T-helper 1 cell treated with Interleukin-12 subunit alpha and Interleukin-12 subunit beta and Interleukin-4 antibody, amounts not matched to agents 30 μg/mL and 1 μg/mL, for 36 hours (primary cell): ENCODE measurements around the gene HDHD3.
"Not testable (repeated sequence)": the region's sequence is repeated elsewhere in the genome, so short reads cannot be mapped to it uniquely, and the experiment has no call there.

Experiments
- H3K27ac Mint-ChIP-seq: one replicate; pipeline ENCODE4 v1.8.0; 2021; ENCODE audit warnings: mild to moderate bottlenecking, mixed read lengths
- H3K27me3 Mint-ChIP-seq: one replicate; pipeline ENCODE4 v1.8.0; 2021; ENCODE audit warnings: low read depth, mixed read lengths
- H3K36me3 Mint-ChIP-seq: one replicate; pipeline ENCODE4 v1.8.0; 2021; ENCODE audit warnings: low read depth, mixed read lengths
- H3K4me1 Mint-ChIP-seq: one replicate; pipeline ENCODE4 v1.8.0; 2021; ENCODE audit warnings: low read depth, mixed read lengths
- H3K4me3 Mint-ChIP-seq: one replicate; pipeline ENCODE4 v1.8.0; 2021; ENCODE audit warnings: mild to moderate bottlenecking, moderate library complexity, mixed read lengths
- H3K9me3 Mint-ChIP-seq: one replicate; pipeline ENCODE4 v1.8.0; 2021; ENCODE audit warnings: mixed read lengths

The HDHD3 gene

GRCh38 chr9:113379094-113379828, 2.5 kb upstream of the HDHD3 start:
- not testable (repeated sequence) for H3K9me3 Mint-ChIP-seq, H3K4me3 Mint-ChIP-seq, H3K27me3 Mint-ChIP-seq

GRCh38 chr9:113375057-113376023, 1.4 kb downstream of the HDHD3 start:
- peak overlapping the region; percentile 68 for H3K27ac Mint-ChIP-seq
- peaks cover 13% of the 10 kb centered on the region for H3K4me1 Mint-ChIP-seq
- peak overlapping the region; percentile 79 for H3K4me3 Mint-ChIP-seq
- no peaks in the 10 kb centered on the region for H3K9me3 Mint-ChIP-seq
- no peaks in the 10 kb centered on the region for H3K27me3 Mint-ChIP-seq
- peaks cover 7% of the 10 kb centered on the region for H3K36me3 Mint-ChIP-seq

More at GRCh38 chr9:113379094-113379828, 2.5 kb upstream of the HDHD3 start:
- not testable (repeated sequence) for H3K27ac Mint-ChIP-seq, H3K36me3 Mint-ChIP-seq
- H3K4me1 Mint-ChIP-seq, result peaks cover 17% of the 10 kb centered on the region

GRCh38 chr9:113373676-113374392, 3.0 kb downstream of the HDHD3 start:
- Mint-ChIP-seq H3K9me3 (no peaks in the 10 kb centered on the region), H3K4me1 (peaks cover 13% of the 10 kb centered on the region), H3K27me3 (no peaks in the 10 kb centered on the region), H3K4me3 (no peak overlapping the region), H3K27ac (no peak overlapping the region), H3K36me3 (peaks cover 8% of the 10 kb centered on the region)

GRCh38 chr9:113373256-113373655, 3.5 kb downstream of the HDHD3 start:
- Mint-ChIP-seq H3K27me3 (no peaks in the 10 kb centered on the region), H3K27ac (no peak overlapping the region)

GRCh38 chr9:113372059-113372458, 4.7 kb downstream of the HDHD3 start:
- Mint-ChIP-seq H3K4me1 (peaks cover 13% of the 10 kb centered on the region), H3K27me3 (no peaks in the 10 kb centered on the region), H3K27ac (no peak overlapping the region), H3K9me3 (no peaks in the 10 kb centered on the region), H3K4me3 (no peak overlapping the region), H3K36me3 (peaks cover 12% of the 10 kb centered on the region)

More at GRCh38 chr9:113373256-113373655, 3.5 kb downstream of the HDHD3 start:
- H3K36me3 Mint-ChIP-seq, result peaks cover 12% of the 10 kb centered on the region
- no peak overlapping the region for H3K4me3 Mint-ChIP-seq
- H3K4me1 Mint-ChIP-seq, result peaks cover 13% of the 10 kb centered on the region
- H3K9me3 Mint-ChIP-seq, result no peaks in the 10 kb centered on the region

- Mint-ChIP-seq H3K4me1 (peaks cover 13% of the 10 kb centered on the region), H3K36me3 (peaks cover 12% of the 10 kb centered on the region), H3K4me3 (no peak overlapping the region), H3K27me3 (no peaks in the 10 kb centered on the region), H3K9me3 (no peaks in the 10 kb centered on the region), H3K27ac (no peak overlapping the region)
Measured at GRCh38 chr9:113370806-113371325, 5.9 kb downstream of the HDHD3 start.

- no peak overlapping the region for H3K27ac Mint-ChIP-seq
- peaks cover 3% of the 10 kb centered on the region for H3K4me1 Mint-ChIP-seq
- peaks cover 15% of the 10 kb centered on the region for H3K36me3 Mint-ChIP-seq
- no peaks in the 10 kb centered on the region for H3K9me3 Mint-ChIP-seq
- no peaks in the 10 kb centered on the region for H3K27me3 Mint-ChIP-seq
- H3K4me3 Mint-ChIP-seq, result no peak overlapping the region
Measured at GRCh38 chr9:113369855-113370140, 7.0 kb downstream of the HDHD3 start.

- Mint-ChIP-seq H3K27me3 (no peaks in the 10 kb centered on the region), H3K9me3 (no peaks in the 10 kb centered on the region), H3K36me3 (peaks cover 11% of the 10 kb centered on the region), H3K4me1 (no peaks in the 10 kb centered on the region), H3K27ac (no peak overlapping the region), H3K4me3 (no peak overlapping the region)
Measured at GRCh38 chr9:113368982-113369854, 7.6 kb downstream of the HDHD3 start.

GRCh38 chr9:113368348-113368981, 8.3 kb downstream of the HDHD3 start:
- Mint-ChIP-seq H3K27ac (no peak overlapping the region), H3K9me3 (no peaks in the 10 kb centered on the region), H3K27me3 (no peaks in the 10 kb centered on the region), H3K4me1 (no peaks in the 10 kb centered on the region), H3K4me3 (no peak overlapping the region), H3K36me3 (peaks cover 11% of the 10 kb centered on the region)

GRCh38 chr9:113365652-113366051, 11.1 kb downstream of the HDHD3 start:
- not testable (repeated sequence) for H3K4me1 Mint-ChIP-seq, H3K4me3 Mint-ChIP-seq, H3K9me3 Mint-ChIP-seq, H3K27me3 Mint-ChIP-seq, H3K27ac Mint-ChIP-seq
- peaks cover 13% of the 10 kb centered on the region for H3K36me3 Mint-ChIP-seq

- peaks cover 16% of the 10 kb centered on the region for H3K36me3 Mint-ChIP-seq
- H3K9me3 Mint-ChIP-seq, result no peaks in the 10 kb centered on the region
- H3K27me3 Mint-ChIP-seq, result no peaks in the 10 kb centered on the region
- H3K27ac Mint-ChIP-seq, result no peak overlapping the region
- peaks cover 4% of the 10 kb centered on the region for H3K4me1 Mint-ChIP-seq
- no peak overlapping the region for H3K4me3 Mint-ChIP-seq
Measured at GRCh38 chr9:113364951-113365350, 11.8 kb downstream of the HDHD3 start.

- Mint-ChIP-seq H3K36me3 (peaks cover 15% of the 10 kb centered on the region), H3K27me3 (no peaks in the 10 kb centered on the region), H3K9me3 (no peaks in the 10 kb centered on the region), H3K4me1 (peaks cover 4% of the 10 kb centered on the region), H3K27ac (no peak overlapping the region), H3K4me3 (no peak overlapping the region)
Measured at GRCh38 chr9:113363336-113363735, 13.4 kb downstream of the HDHD3 start.

GRCh38 chr9:113361304-113362018, 15.3 kb downstream of the HDHD3 start:
- Mint-ChIP-seq H3K4me3 (no peak overlapping the region), H3K9me3 (no peaks in the 10 kb centered on the region)

More at GRCh38 chr9:113361304-113362018, 15.3 kb downstream of the HDHD3 start:
- Mint-ChIP-seq H3K36me3 (peaks cover 21% of the 10 kb centered on the region), H3K27ac (no peak overlapping the region), H3K4me1 (peaks cover 8% of the 10 kb centered on the region), H3K27me3 (no peaks in the 10 kb centered on the region)
